Body of pancreas (tissue), 4 donors: ENCODE results near the gene CLSTN2. TPM values are rescaled to one million over a fixed set of nuclear protein-coding genes. Genes with fewer than 3 reads are reported as not detected.
A peak's percentile ranks its signal among the peaks of the same experiment; 100 is the strongest.

ENCODE experiments used
- ATAC-seq: fragments of 150-250 bp; one replicate; pipeline ENCODE4 v1.9.1; 2016
- DNase-seq, 4 donors: peaks; one replicate each; pipeline ENCODE4 v3.0.0-alpha.2; 2019
- H3K27ac ChIP-seq, 4 donors: fragments of 200-600 bp; sonication (generic); 1 replicate in 3 of 4; 2 replicates in 1 of 4; pipeline versions ENCODE4 v1.5.1 to v1.6.1; 2016 to 2019; ENCODE audit warnings: mild to moderate bottlenecking in 1 of 4, mixed read lengths in 1 of 4, moderate library complexity in 1 of 4
- H3K27me3 ChIP-seq, 2 donors: fragments of 200-600 bp; sonication (generic); one replicate each; pipeline ENCODE4 v1.6.0; 2016; ENCODE audit warnings: mild to moderate bottlenecking in 1 of 2
- H3K36me3 ChIP-seq, 2 donors: fragments of 200-600 bp; sonication (generic); replicated peaks in 1 of 2; 2 replicates each; pipeline ENCODE4 v1.5.1; 2016; ENCODE audit warnings: low read depth in 2 of 2; ENCODE audit not compliant: insufficient read depth in 1 of 2
- H3K4me1 ChIP-seq: fragments of 200-600 bp; sonication (generic); one replicate; pipeline ENCODE4 v1.6.0; 2016
- H3K4me3 ChIP-seq, 2 donors: fragments of 200-600 bp; sonication (generic); 1 replicate in 1 of 2; 2 replicates in 1 of 2; pipeline ENCODE4 v1.5.1; 2016 to 2019
- H3K9me3 ChIP-seq, 3 donors: fragments of 200-600 bp; sonication (generic); 1 replicate in 2 of 3; 2 replicates in 1 of 3; pipeline ENCODE4 v1.5.1; 2016
- POLR2A ChIP-seq, 3 donors: fragments of 450-650 bp; IDR thresholded peaks; one replicate each; pipeline ENCODE4 v1.6.1; 2016; ENCODE audit warnings: antibody characterized with exemption in 3 of 3, mild to moderate bottlenecking in 2 of 3
- WGBS, 2 donors: methylation state at CpG; one replicate each; pipeline ENCODE4 v1.1.5; 2017; 5-methylcytosine and 5-hydroxymethylcytosine counted together
- intact Hi-C: fragments of 100-400 bp; cut with DNase I; formaldehyde crosslinking; loops from one replicate; pipeline ENCODE4 v1.15.1; 2023
- total RNA-seq, 2 donors: library from RNA; depleted of rRNA; stranded (reverse); fragments of >200 nt; gene quantifications; one replicate each; pipeline ENCODE4 v1.1.0, GENCODE V29; 2016
- TF ChIP-seq, protein P1 (sequence below), 7 experiments: fragments of 450-650 bp in 4 of 7; fragments of 200-600 bp in 3 of 7; sonication (generic) in 3 of 7; IDR thresholded peaks; one replicate each; pipeline ENCODE4 v1.5.1; 2016 to 2019; ENCODE audit warnings: antibody characterized with exemption in 7 of 7

CLSTN2 gene
- total RNA-seq, 2 donors from 2014 or later = 14.5 to 14.8 TPM

DNA sequence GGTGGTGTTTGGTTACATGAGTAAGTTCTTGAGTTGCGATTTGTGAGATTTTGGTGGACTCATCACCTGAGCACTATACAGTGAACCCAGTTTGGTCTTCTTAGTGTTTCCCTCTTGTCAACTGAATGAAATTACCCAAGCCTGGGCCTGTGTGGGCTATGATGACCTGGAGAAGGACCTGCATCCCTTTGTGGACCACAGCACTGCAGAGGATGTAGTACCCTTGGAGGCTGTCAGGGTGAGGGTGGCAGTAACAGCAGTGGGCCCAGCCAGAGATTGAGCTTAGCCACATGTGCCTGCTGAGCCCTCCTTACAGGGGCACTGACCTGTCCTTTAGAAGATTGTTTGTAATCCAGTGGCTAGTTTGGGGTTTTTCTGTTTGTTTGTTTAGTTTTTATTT, 492.8 kb downstream of the CLSTN2 start:
- Histone ChIP-seq H3K9me3 (no peaks in the 10 kb centered on the region), H3K4me3 (no peak overlapping the region), H3K27me3 (no peaks in the 10 kb centered on the region), H3K27ac (no peak overlapping the region), H3K4me1 (peaks cover 5% of the 10 kb centered on the region), H3K36me3 (no peaks in the 10 kb centered on the region)
- ATAC-seq (no peak), DNase-seq (no peak)
- TF ChIP-seq POLR2A (IDR thresholded peaks at IDR 0.05) = no peak
- TF ChIP-seq, protein P1, sequence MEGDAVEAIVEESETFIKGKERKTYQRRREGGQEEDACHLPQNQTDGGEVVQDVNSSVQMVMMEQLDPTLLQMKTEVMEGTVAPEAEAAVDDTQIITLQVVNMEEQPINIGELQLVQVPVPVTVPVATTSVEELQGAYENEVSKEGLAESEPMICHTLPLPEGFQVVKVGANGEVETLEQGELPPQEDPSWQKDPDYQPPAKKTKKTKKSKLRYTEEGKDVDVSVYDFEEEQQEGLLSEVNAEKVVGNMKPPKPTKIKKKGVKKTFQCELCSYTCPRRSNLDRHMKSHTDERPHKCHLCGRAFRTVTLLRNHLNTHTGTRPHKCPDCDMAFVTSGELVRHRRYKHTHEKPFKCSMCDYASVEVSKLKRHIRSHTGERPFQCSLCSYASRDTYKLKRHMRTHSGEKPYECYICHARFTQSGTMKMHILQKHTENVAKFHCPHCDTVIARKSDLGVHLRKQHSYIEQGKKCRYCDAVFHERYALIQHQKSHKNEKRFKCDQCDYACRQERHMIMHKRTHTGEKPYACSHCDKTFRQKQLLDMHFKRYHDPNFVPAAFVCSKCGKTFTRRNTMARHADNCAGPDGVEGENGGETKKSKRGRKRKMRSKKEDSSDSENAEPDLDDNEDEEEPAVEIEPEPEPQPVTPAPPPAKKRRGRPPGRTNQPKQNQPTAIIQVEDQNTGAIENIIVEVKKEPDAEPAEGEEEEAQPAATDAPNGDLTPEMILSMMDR (IDR thresholded peaks at IDR 0.05) = no peak
- intact Hi-C loops = no loop called here
- WGBS, 2 donors = 91 to 95% methylated on average over 1 of the region's 1 CpG

GRCh38 chr3:140428380-140428779, 493.4 kb downstream of the CLSTN2 start:
- H3K4me3 ChIP-seq = no peak overlapping the region
- H3K4me1 ChIP-seq = peaks cover under 1% of the 10 kb centered on the region
- intact Hi-C loops = no loop called here
- no peaks in the 10 kb centered on the region for H3K36me3 ChIP-seq
- 70 to 71% methylated on average over 3 of the region's 3 CpGs for WGBS, 2 donors
- ATAC-seq (no peak), DNase-seq (no peak)
- TF ChIP-seq, protein P1 (IDR thresholded peaks at IDR 0.05) = no peak
- no peak for TF ChIP-seq POLR2A (IDR thresholded peaks at IDR 0.05)
- H3K27ac ChIP-seq = no peak overlapping the region
- H3K9me3 ChIP-seq = no peaks in the 10 kb centered on the region
- no peaks in the 10 kb centered on the region for H3K27me3 ChIP-seq

DNA sequence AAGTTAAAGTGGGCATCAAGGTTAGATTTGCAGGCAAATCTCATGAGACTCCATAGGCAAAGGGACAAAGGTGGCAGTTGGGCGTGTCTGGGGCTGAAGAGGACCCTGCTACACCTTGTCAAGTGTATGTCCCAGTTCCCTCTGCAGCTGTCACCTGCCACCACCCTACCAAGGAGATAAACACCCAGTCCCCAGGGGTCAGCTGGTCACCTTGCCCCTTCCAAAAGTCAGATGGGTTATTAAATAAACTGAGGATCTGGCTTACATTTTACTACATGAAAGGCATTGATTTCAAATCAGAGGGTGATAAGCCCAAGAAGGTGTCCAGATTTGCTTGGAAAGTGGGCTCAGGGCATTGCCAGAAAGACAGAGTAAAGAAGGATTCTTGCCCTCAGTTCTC, 494.8 kb downstream of the CLSTN2 start:
- H3K36me3 ChIP-seq = no peaks in the 10 kb centered on the region
- no peaks in the 10 kb centered on the region for H3K9me3 ChIP-seq
- H3K4me1 ChIP-seq = no peaks in the 10 kb centered on the region
- no peak overlapping the region for H3K4me3 ChIP-seq
- no peak overlapping the region for H3K27ac ChIP-seq
- no peak for TF ChIP-seq POLR2A (IDR thresholded peaks at IDR 0.05)
- TF ChIP-seq, protein P1 (IDR thresholded peaks at IDR 0.05) = no peak
- WGBS, 2 donors = 80 to 83% methylated on average over 1 of the region's 1 CpG
- no peaks in the 10 kb centered on the region for H3K27me3 ChIP-seq
- intact Hi-C loops = no loop called here
- no peak for ATAC-seq
- DNase-seq = no peak

GRCh38 chr3:140430494-140430893, 495.5 kb downstream of the CLSTN2 start:
- intact Hi-C loops = no loop called here
- ATAC-seq = no peak
- Histone ChIP-seq H3K27me3 (no peaks in the 10 kb centered on the region), H3K9me3 (no peaks in the 10 kb centered on the region), H3K4me1 (no peaks in the 10 kb centered on the region), H3K36me3 (no peaks in the 10 kb centered on the region), H3K4me3 (no peak overlapping the region), H3K27ac (no peak overlapping the region)
- DNase-seq = no peak
- WGBS, 2 donors = 93% methylated on average over 7 of the region's 7 CpGs
- TF ChIP-seq POLR2A (IDR thresholded peaks at IDR 0.05) = no peak
- TF ChIP-seq, protein P1 (IDR thresholded peaks at IDR 0.05) = no peak

DNA sequence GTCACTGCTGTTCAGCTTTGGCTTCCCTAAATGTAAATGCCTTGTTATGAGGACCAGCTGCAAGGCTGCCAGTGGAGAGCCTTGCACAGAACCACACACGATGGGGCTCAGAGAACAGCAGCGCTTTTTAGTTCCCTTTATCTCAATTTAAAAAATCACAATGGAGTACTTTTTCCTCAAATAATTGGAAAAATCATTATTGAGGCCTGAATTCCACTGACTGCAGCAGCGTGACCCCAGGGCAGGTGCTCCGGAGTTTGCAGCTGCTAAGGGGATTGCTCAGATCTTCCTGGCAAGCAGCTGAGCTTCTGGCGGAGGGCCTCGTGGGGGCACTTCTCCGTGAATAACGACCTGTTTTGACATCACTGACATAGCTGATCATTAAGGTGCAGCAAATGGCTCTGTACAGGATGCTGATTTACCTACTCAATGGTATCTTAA, 497.3 kb downstream of the CLSTN2 start:
- Histone ChIP-seq H3K27me3 (no peaks in the 10 kb centered on the region), H3K27ac (no peak overlapping the region), H3K36me3 (no peaks in the 10 kb centered on the region), H3K9me3 (no peaks in the 10 kb centered on the region), H3K4me1 (no peaks in the 10 kb centered on the region), H3K4me3 (no peak overlapping the region)
- intact Hi-C loops = no loop called here
- DNase-seq (peak in 2 of 4 donors; percentile 20 to 21), ATAC-seq (no peak)
- no peak for TF ChIP-seq POLR2A (IDR thresholded peaks at IDR 0.05)
- TF ChIP-seq, protein P1 (IDR thresholded peaks at IDR 0.05) = no peak
- WGBS, 2 donors = 51 to 62% methylated on average over 8 of the region's 8 CpGs
